ENCODE results near the gene PACS2.

The PACS2 gene

GRCh38 chr14:105388110-105388951 is 73.8 kb downstream of the PACS2 start:
- no peak for DNase-seq (ENCODE audit: low spot score)

GRCh38 chr14:105388976-105389375 is 74.4 kb downstream of the PACS2 start:
- DNase-seq (ENCODE audit: low spot score) = no peak

GRCh38 chr14:105389534-105389933 is 75.0 kb downstream of the PACS2 start:
- no peak for DNase-seq (ENCODE audit: low spot score)

- DNase-seq (ENCODE audit: low spot score) = no peak
Observed at GRCh38 chr14:105389976-105390848, 75.7 kb downstream of the PACS2 start.

- no peak for DNase-seq (ENCODE audit: low spot score)
Observed at GRCh38 chr14:105390849-105391500, 76.4 kb downstream of the PACS2 start.

GRCh38 chr14:105391541-105391940 is 77.0 kb downstream of the PACS2 start:
- DNase-seq (ENCODE audit: low spot score) = no peak

GRCh38 chr14:105392131-105393090 is 77.9 kb downstream of the PACS2 start:
- DNase-seq (ENCODE audit: low spot score) = no peak

GRCh38 chr14:105393151-105393550 is 78.6 kb downstream of the PACS2 start:
- DNase-seq (ENCODE audit: low spot score) = no peak

- DNase-seq (ENCODE audit: low spot score) = no peak
Observed at GRCh38 chr14:105394714-105395537, 80.4 kb downstream of the PACS2 start.

- DNase-seq (ENCODE audit: low spot score) = no peak
Observed at GRCh38 chr14:105395538-105395854, 80.9 kb downstream of the PACS2 start.

- no peak for DNase-seq (ENCODE audit: low spot score)
Observed at GRCh38 chr14:105397350-105397931, 82.9 kb downstream of the PACS2 start.

- DNase-seq (ENCODE audit: low spot score) = peak; percentile 65
Observed at GRCh38 chr14:105398044-105398725, 83.6 kb downstream of the PACS2 start, which contains the start of gene TEX22. Gene TEX22, plus strand, starts transcription at chr14:105398538. Its CDS starts 803 bp downstream, at chr14:105399341.

- no peak for DNase-seq (ENCODE audit: low spot score)
Observed at GRCh38 chr14:105398726-105399465, 84.3 kb downstream of the PACS2 start.

- DNase-seq (ENCODE audit: low spot score) = no peak
Observed at GRCh38 chr14:105399466-105399775, 84.9 kb downstream of the PACS2 start.

GRCh38 chr14:105400016-105400415 is 85.5 kb downstream of the PACS2 start:
- DNase-seq (ENCODE audit: low spot score) = no peak

- no peak for DNase-seq (ENCODE audit: low spot score)
Observed at GRCh38 chr14:105401699-105402098, 87.2 kb downstream of the PACS2 start.

GRCh38 chr14:105408592-105408991 is 94.0 kb downstream of the PACS2 start:
- DNase-seq (ENCODE audit: low spot score) = no peak

GRCh38 chr14:105409364-105409763 is 94.8 kb downstream of the PACS2 start:
- DNase-seq (ENCODE audit: low spot score) = no peak

- DNase-seq (ENCODE audit: low spot score) = no peak
Observed at GRCh38 chr14:105410642-105411016, 96.1 kb downstream of the PACS2 start.
